Neural crest cell (in vitro differentiated cells): ENCODE data around the gene RBMXL3. TPM values are rescaled to one million over a fixed set of nuclear protein-coding genes. Genes with fewer than 3 reads are reported as not detected.

ENCODE experiments used
- DNase-seq: peaks from one replicate; pipeline ENCODE4 v3.0.0; 2021; ENCODE audit warnings: low read depth, mixed read lengths, low spot score
- H3K27ac Mint-ChIP-seq: one replicate; pipeline ENCODE4 v1.8.0; 2021; ENCODE audit warnings: mild to moderate bottlenecking, mixed read lengths; ENCODE audit not compliant: unreplicated experiment
- H3K27me3 Mint-ChIP-seq: 2 replicates; pipeline ENCODE4 v1.8.0; 2021; ENCODE audit warnings: low read depth, mild to moderate bottlenecking, mixed read lengths
- H3K36me3 Mint-ChIP-seq: 2 replicates; pipeline ENCODE4 v1.8.0; 2021; ENCODE audit warnings: low read depth, mild to moderate bottlenecking, mixed read lengths
- H3K4me1 Mint-ChIP-seq: 2 replicates; pipeline ENCODE4 v1.8.0; 2021; ENCODE audit warnings: mixed read lengths
- H3K4me3 Mint-ChIP-seq: one replicate; pipeline ENCODE4 v1.8.0; 2021; ENCODE audit warnings: mild to moderate bottlenecking, mixed read lengths
- H3K9me3 Mint-ChIP-seq: 2 replicates; pipeline ENCODE4 v1.8.0; 2021; ENCODE audit warnings: mixed read lengths
- total RNA-seq: library from RNA; stranded (reverse); gene quantifications from 2 replicates; pipeline ENCODE4 v1.2.1, GENCODE V29; 2021
- TF ChIP-seq, protein P1 (sequence below): fragments of 200-600 bp; sonication (generic); conservative IDR thresholded peaks from 2 replicates; pipeline ENCODE4 v1.5.0; 2021; ENCODE audit warnings: antibody characterized with exemption, mild to moderate bottlenecking

The RBMXL3 gene
- total RNA-seq, 1 donor from 2014 or later, result not detected

DNA sequence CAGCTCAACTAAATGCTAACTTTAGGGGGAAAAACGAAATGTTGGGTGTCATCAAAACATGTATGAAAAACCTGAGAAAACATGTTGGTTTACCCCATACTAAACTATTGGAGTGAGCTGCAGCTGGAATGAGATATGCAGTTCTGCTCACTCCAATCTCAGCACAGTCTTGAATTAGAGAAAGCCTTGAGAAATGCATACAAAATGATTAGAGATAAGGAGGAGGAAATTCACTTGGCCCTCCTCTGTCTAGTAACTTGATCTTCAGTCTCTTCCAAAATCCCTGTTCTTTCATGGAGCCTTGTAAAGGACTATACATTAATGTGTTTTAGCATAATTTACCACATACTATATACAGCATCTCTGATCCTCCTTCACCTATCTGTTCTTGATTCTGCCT, 47.8 kb downstream of the RBMXL3 start:
- no peaks in the 10 kb centered on the region for H3K36me3 Mint-ChIP-seq
- DNase-seq, result no peak
- peaks cover 21% of the 10 kb centered on the region for H3K4me1 Mint-ChIP-seq
- TF ChIP-seq, protein P1, sequence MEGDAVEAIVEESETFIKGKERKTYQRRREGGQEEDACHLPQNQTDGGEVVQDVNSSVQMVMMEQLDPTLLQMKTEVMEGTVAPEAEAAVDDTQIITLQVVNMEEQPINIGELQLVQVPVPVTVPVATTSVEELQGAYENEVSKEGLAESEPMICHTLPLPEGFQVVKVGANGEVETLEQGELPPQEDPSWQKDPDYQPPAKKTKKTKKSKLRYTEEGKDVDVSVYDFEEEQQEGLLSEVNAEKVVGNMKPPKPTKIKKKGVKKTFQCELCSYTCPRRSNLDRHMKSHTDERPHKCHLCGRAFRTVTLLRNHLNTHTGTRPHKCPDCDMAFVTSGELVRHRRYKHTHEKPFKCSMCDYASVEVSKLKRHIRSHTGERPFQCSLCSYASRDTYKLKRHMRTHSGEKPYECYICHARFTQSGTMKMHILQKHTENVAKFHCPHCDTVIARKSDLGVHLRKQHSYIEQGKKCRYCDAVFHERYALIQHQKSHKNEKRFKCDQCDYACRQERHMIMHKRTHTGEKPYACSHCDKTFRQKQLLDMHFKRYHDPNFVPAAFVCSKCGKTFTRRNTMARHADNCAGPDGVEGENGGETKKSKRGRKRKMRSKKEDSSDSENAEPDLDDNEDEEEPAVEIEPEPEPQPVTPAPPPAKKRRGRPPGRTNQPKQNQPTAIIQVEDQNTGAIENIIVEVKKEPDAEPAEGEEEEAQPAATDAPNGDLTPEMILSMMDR, result no peak
- no peaks in the 10 kb centered on the region for H3K9me3 Mint-ChIP-seq
- H3K27me3 Mint-ChIP-seq, result no peaks in the 10 kb centered on the region
- no peak overlapping the region for H3K4me3 Mint-ChIP-seq
- no peak overlapping the region for H3K27ac Mint-ChIP-seq

Other genes with a start within 250 kb of the RBMXL3 start
- 0.51 and 0.57 TPM in 2 replicates for gene IL13RA2, start 171.8 kb upstream of the RBMXL3 start, total RNA-seq
- 16.3 and 16.4 TPM in 2 replicates for gene LRCH2, start 44.7 kb downstream of the RBMXL3 start, total RNA-seq
- not detected in 2 replicates for gene LUZP4, start 100.3 kb downstream of the RBMXL3 start, total RNA-seq